Fibroblast of lung (primary cell): Measurements from ENCODE around the gene SLC15A1. TPM values are rescaled to one million over a fixed set of nuclear protein-coding genes. Genes with fewer than 3 reads are reported as not detected.

ENCODE experiments used
- DNase-seq, 2 donors: peaks; one replicate each; pipeline versions ENCODE4 v3.0.0 to v3.0.0-alpha.2; 2010; ENCODE audit warnings: low read depth in 2 of 2
- H2AFZ ChIP-seq: 2 replicates; pipeline ENCODE4 v1.5.1; 2012; ENCODE audit warnings: low read length, control low read depth, inconsistent platforms
- H3K27ac ChIP-seq: 2 replicates; pipeline ENCODE4 v1.5.1; 2011; ENCODE audit warnings: low read length, control low read depth; ENCODE audit not compliant: insufficient read depth
- H3K27me3 ChIP-seq: 2 replicates; pipeline ENCODE4 v1.5.1; 2011; ENCODE audit warnings: mild to moderate bottlenecking, low read length; ENCODE audit not compliant: control insufficient read depth, insufficient read depth
- H3K36me3 ChIP-seq: 2 replicates; pipeline ENCODE4 v1.5.1; 2011; ENCODE audit warnings: low read length; ENCODE audit not compliant: control insufficient read depth, insufficient read depth
- H3K4me1 ChIP-seq: 2 replicates; pipeline ENCODE4 v1.5.1; 2011; ENCODE audit warnings: low read length; ENCODE audit not compliant: control insufficient read depth, insufficient read depth; ENCODE audit errors: extremely low read depth
- H3K4me2 ChIP-seq: 2 replicates; pipeline ENCODE4 v1.5.1; 2011; ENCODE audit warnings: low read length, control low read depth; ENCODE audit not compliant: insufficient read depth; ENCODE audit errors: extremely low read depth
- H3K4me3 ChIP-seq, 4 experiments: fragments of 200-600 bp in 1 of 4; sonication (generic) in 1 of 4; replicated peaks in 1 of 4; 2 replicates each; pipeline ENCODE4 v1.5.1; 2011 to 2016; ENCODE audit warnings: low read length in 4 of 4, low read depth in 3 of 4, mild to moderate bottlenecking in 3 of 4, control low read depth in 2 of 4, inconsistent platforms in 1 of 4, mixed read lengths in 1 of 4; ENCODE audit not compliant: insufficient read depth in 1 of 4; ENCODE audit errors: control extremely low read depth in 1 of 4
- H3K79me2 ChIP-seq: 2 replicates; pipeline ENCODE4 v1.5.1; 2012; ENCODE audit warnings: mild to moderate bottlenecking, low read length, inconsistent platforms; ENCODE audit not compliant: control insufficient read depth, insufficient read depth
- H3K9ac ChIP-seq: 2 replicates; pipeline ENCODE4 v1.5.1; 2011; ENCODE audit warnings: mild to moderate bottlenecking, low read length, control low read depth; ENCODE audit not compliant: insufficient read depth
- H3K9me3 ChIP-seq: 2 replicates; pipeline ENCODE4 v1.5.1; 2012; ENCODE audit warnings: low read depth, low read length; ENCODE audit not compliant: control insufficient read depth, insufficient read depth
- H4K20me1 ChIP-seq: 2 replicates; pipeline ENCODE4 v1.5.1; 2011; ENCODE audit warnings: low read length; ENCODE audit not compliant: control insufficient read depth, insufficient read depth; ENCODE audit errors: extremely low read depth
- EZH2 ChIP-seq: IDR thresholded peaks from 2 replicates; pipeline ENCODE4 v1.5.1; 2012; ENCODE audit warnings: low read length, control low read depth, mild to moderate bottlenecking; ENCODE audit errors: missing control alignments
- polyA plus RNA-seq, 2 donors: library from polyadenylated mRNA; depleted of rRNA in 1 of 2; stranded (reverse) in 1 of 2; unstranded in 1 of 2; fragments of >200 nt; gene quantifications; 2 replicates each; pipeline ENCODE4 v1.2.1, GENCODE V29; 2011 to 2012; ENCODE audit warnings: missing spikeins in 1 of 2
- total RNA-seq: library from RNA; depleted of rRNA; stranded (reverse); fragments of >200 nt; gene quantifications from 2 replicates; pipeline ENCODE4 v1.2.1, GENCODE V29; 2014
- TF ChIP-seq, protein P1 (sequence below), 2 donors: IDR thresholded peaks in 1 of 2; conservative IDR thresholded peaks in 1 of 2; 1 replicate in 1 of 2; 2 replicates in 1 of 2; pipeline ENCODE4 v1.5.1; 2011 to 2012; ENCODE audit warnings: low read length in 2 of 2, control low read depth in 1 of 2, inconsistent platforms in 1 of 2, low read depth in 1 of 2, mild to moderate bottlenecking in 1 of 2

Gene SLC15A1
- total and polyA plus RNA-seq, 2 donors (not counting 1 experiment from before 2014, with no cell fraction given) = not detected

GRCh38 chr13:98730441-98730840 lies 22.0 kb downstream of the SLC15A1 start:
- Histone ChIP-seq H4K20me1 (no peaks in the 10 kb centered on the region), H3K9me3 (no peaks in the 10 kb centered on the region), H3K4me1 (no peaks in the 10 kb centered on the region), H3K9ac (no peak overlapping the region), H3K4me3 (no peak overlapping the region), H3K27me3 (peaks cover 7% of the 10 kb centered on the region), H3K27ac (no peak overlapping the region), H3K4me2 (no peak overlapping the region), H3K36me3 (no peaks in the 10 kb centered on the region), H3K79me2 (no peaks in the 10 kb centered on the region), H2AFZ (no peak overlapping the region)
- TF ChIP-seq EZH2 = no peak
- TF ChIP-seq, protein P1, sequence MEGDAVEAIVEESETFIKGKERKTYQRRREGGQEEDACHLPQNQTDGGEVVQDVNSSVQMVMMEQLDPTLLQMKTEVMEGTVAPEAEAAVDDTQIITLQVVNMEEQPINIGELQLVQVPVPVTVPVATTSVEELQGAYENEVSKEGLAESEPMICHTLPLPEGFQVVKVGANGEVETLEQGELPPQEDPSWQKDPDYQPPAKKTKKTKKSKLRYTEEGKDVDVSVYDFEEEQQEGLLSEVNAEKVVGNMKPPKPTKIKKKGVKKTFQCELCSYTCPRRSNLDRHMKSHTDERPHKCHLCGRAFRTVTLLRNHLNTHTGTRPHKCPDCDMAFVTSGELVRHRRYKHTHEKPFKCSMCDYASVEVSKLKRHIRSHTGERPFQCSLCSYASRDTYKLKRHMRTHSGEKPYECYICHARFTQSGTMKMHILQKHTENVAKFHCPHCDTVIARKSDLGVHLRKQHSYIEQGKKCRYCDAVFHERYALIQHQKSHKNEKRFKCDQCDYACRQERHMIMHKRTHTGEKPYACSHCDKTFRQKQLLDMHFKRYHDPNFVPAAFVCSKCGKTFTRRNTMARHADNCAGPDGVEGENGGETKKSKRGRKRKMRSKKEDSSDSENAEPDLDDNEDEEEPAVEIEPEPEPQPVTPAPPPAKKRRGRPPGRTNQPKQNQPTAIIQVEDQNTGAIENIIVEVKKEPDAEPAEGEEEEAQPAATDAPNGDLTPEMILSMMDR (conservative IDR thresholded peaks at IDR 0.05 in 1 of 2, IDR thresholded peaks at IDR 0.05 in 1 of 2; ENCODE audit: low read depth in 1 of 2, low read length in 2 of 2) = no peak
- no peak for DNase-seq

- peaks cover 8% of the 10 kb centered on the region for H3K27me3 ChIP-seq
- no peak overlapping the region for H2AFZ ChIP-seq
- no peak overlapping the region for H3K4me2 ChIP-seq
- no peaks in the 10 kb centered on the region for H3K4me1 ChIP-seq
- no peak overlapping the region for H3K9ac ChIP-seq
- H3K79me2 ChIP-seq = no peaks in the 10 kb centered on the region
- H3K9me3 ChIP-seq = no peaks in the 10 kb centered on the region
- H3K4me3 ChIP-seq = no peak overlapping the region
- H3K27ac ChIP-seq = no peak overlapping the region
- no peaks in the 10 kb centered on the region for H4K20me1 ChIP-seq
- TF ChIP-seq, protein P1 (conservative IDR thresholded peaks at IDR 0.05 in 1 of 2, IDR thresholded peaks at IDR 0.05 in 1 of 2; ENCODE audit: low read depth in 1 of 2, low read length in 2 of 2) = no peak
- TF ChIP-seq EZH2 = no peak
- no peak for DNase-seq
- no peaks in the 10 kb centered on the region for H3K36me3 ChIP-seq
Observed at GRCh38 chr13:98729658-98730057, 22.8 kb downstream of the SLC15A1 start.

DNA sequence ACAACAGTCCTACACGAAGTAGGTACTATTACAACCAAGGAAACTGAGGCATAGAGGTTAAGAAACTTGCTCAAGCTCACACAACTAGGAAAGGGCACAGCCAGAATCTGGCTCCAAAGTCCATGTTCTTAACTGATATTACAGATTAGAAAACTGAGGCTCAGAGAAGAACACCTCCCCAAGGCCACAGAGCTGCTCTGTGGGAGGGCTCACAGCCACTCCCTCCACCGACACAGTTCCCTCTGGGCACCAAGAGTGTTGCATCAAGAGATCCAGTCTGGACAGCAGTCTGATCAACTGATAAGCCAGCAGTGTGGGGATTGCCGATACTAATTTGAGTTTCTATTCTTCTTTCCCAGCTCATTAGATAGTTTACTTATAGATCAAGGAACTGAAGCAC lies 29.5 kb downstream of the SLC15A1 start:
- H3K4me2 ChIP-seq = no peak overlapping the region
- TF ChIP-seq EZH2 = no peak
- no peak overlapping the region for H3K9ac ChIP-seq
- DNase-seq = no peak
- H3K36me3 ChIP-seq = no peaks in the 10 kb centered on the region
- no peaks in the 10 kb centered on the region for H3K9me3 ChIP-seq
- no peak overlapping the region for H3K27ac ChIP-seq
- no peaks in the 10 kb centered on the region for H4K20me1 ChIP-seq
- no peaks in the 10 kb centered on the region for H3K4me1 ChIP-seq
- no peaks in the 10 kb centered on the region for H3K79me2 ChIP-seq
- no peak overlapping the region for H3K4me3 ChIP-seq
- H3K27me3 ChIP-seq = peaks cover 5% of the 10 kb centered on the region
- no peak overlapping the region for H2AFZ ChIP-seq
